HCEC 1CT (cell line): Measurements from ENCODE around the gene TMPRSS13.

Experiments
- DNase-seq: peaks from one replicate; pipeline ENCODE4 v3.0.0-alpha.2; 2017

Gene TMPRSS13

GRCh38 chr11:117910525-117910924 lies 18.7 kb downstream of the TMPRSS13 start:
- DNase-seq, result no peak

- DNase-seq, result no peak
Observed at GRCh38 chr11:117909611-117910382, 19.4 kb downstream of the TMPRSS13 start.

GRCh38 chr11:117908959-117909610 lies 20.1 kb downstream of the TMPRSS13 start:
- DNase-seq, result no peak

- no peak for DNase-seq
Observed at GRCh38 chr11:117908109-117908895, 20.9 kb downstream of the TMPRSS13 start.

GRCh38 chr11:117907276-117908108 lies 21.7 kb downstream of the TMPRSS13 start:
- DNase-seq, result peak; percentile 83

- DNase-seq, result no peak
Observed at GRCh38 chr11:117906710-117907109, 22.5 kb downstream of the TMPRSS13 start.

- no peak for DNase-seq
Observed at GRCh38 chr11:117906126-117906525, 23.1 kb downstream of the TMPRSS13 start.

- DNase-seq, result no peak
Observed at GRCh38 chr11:117905524-117905923, 23.7 kb downstream of the TMPRSS13 start.

GRCh38 chr11:117903505-117904382 lies 25.5 kb downstream of the TMPRSS13 start:
- no peak for DNase-seq

- no peak for DNase-seq
Observed at GRCh38 chr11:117902001-117902845, 27.0 kb downstream of the TMPRSS13 start.

- no peak for DNase-seq
Observed at GRCh38 chr11:117901601-117902000, 27.6 kb downstream of the TMPRSS13 start.

- DNase-seq, result no peak
Observed at GRCh38 chr11:117900720-117901440, 28.3 kb downstream of the TMPRSS13 start.

GRCh38 chr11:117900121-117900648 lies 29.0 kb downstream of the TMPRSS13 start:
- DNase-seq, result no peak

- no peak for DNase-seq
Observed at GRCh38 chr11:117898059-117898458, 31.1 kb downstream of the TMPRSS13 start.

- no peak for DNase-seq
Observed at GRCh38 chr11:117892651-117893050, 36.6 kb downstream of the TMPRSS13 start.

GRCh38 chr11:117891362-117891761 lies 37.8 kb downstream of the TMPRSS13 start:
- DNase-seq, result no peak

GRCh38 chr11:117888139-117888566 lies 41.0 kb downstream of the TMPRSS13 start:
- DNase-seq, result no peak

- no peak for DNase-seq
Observed at GRCh38 chr11:117887431-117888138, 41.6 kb downstream of the TMPRSS13 start.

- no peak for DNase-seq
Observed at GRCh38 chr11:117885777-117886176, 43.4 kb downstream of the TMPRSS13 start.
